ENCODE data around the gene TRUB1. TPM values are rescaled to one million over a fixed set of nuclear protein-coding genes. Genes with fewer than 3 reads are reported as not detected.

Gene TRUB1
- total RNA-seq, 1 experiment from 2014 or later = 11.5 TPM

- no peaks in the 10 kb centered on the region for H3K79me2 ChIP-seq (ENCODE audit: low read depth)
- H3K9me2 ChIP-seq (ENCODE audit: insufficient read depth) = no peaks in the 10 kb centered on the region
- H2AFZ ChIP-seq = no peak overlapping the region
- intact Hi-C loops (cut with micrococcal nuclease; ENCODE audit: unreplicated experiment) = no loop called here
- no peaks in the 10 kb centered on the region for H3F3A ChIP-seq (ENCODE audit: insufficient read depth, low read depth)
- H3K4me2 ChIP-seq = no peak overlapping the region
- ChIA-PET CTCF (no interaction called here), POLR2A (ENCODE audit: unreplicated experiment) (no interaction called here)
- H3K27me3 ChIP-seq (ENCODE audit: insufficient read depth, low read depth) = no peaks in the 10 kb centered on the region
- no peaks in the 10 kb centered on the region for H3K36me3 ChIP-seq (ENCODE audit: low read depth)
- no peaks in the 10 kb centered on the region for H3K9me3 ChIP-seq (ENCODE audit: insufficient read depth, low read depth)
- H4K20me1 ChIP-seq (ENCODE audit: insufficient read depth) = no peaks in the 10 kb centered on the region
- TF ChIP-seq EZH2 (IDR thresholded peaks at IDR 0.05; ENCODE audit: low read depth) = no peak
- TF ChIP-seq CTCF (conservative IDR thresholded peaks at IDR 0.05) = no peak
- no peak for DNase-seq
- H3K4me3 ChIP-seq = no peak overlapping the region
- no peak overlapping the region for H3K27ac ChIP-seq
- BruUV-seq (replicated peaks) = no TSS peak
- H3K4me1 ChIP-seq (replicated peaks; ENCODE audit: insufficient read depth) = no peaks in the 10 kb centered on the region
These were observed 6.8 kb upstream of the TRUB1 start for GRCh38 chr10:114931072-114931679.

- Histone ChIP-seq H3K9me2 (ENCODE audit: insufficient read depth) (no peaks in the 10 kb centered on the region), H3K27me3 (ENCODE audit: insufficient read depth, low read depth) (no peaks in the 10 kb centered on the region), H3K79me2 (ENCODE audit: low read depth) (no peaks in the 10 kb centered on the region), H4K20me1 (ENCODE audit: insufficient read depth) (no peaks in the 10 kb centered on the region), H3K4me1 (replicated peaks; ENCODE audit: insufficient read depth) (no peaks in the 10 kb centered on the region), H3K4me3 (no peak overlapping the region), H3K9me3 (ENCODE audit: insufficient read depth, low read depth) (no peaks in the 10 kb centered on the region), H3K27ac (no peak overlapping the region), H3K4me2 (no peak overlapping the region), H3K36me3 (ENCODE audit: low read depth) (no peaks in the 10 kb centered on the region), H3F3A (ENCODE audit: insufficient read depth, low read depth) (no peaks in the 10 kb centered on the region), H2AFZ (no peak overlapping the region)
- BruUV-seq (replicated peaks) = no TSS peak
- intact Hi-C loops (cut with micrococcal nuclease; ENCODE audit: unreplicated experiment) = no loop called here
- ChIA-PET CTCF (no interaction called here), POLR2A (ENCODE audit: unreplicated experiment) (no interaction called here)
- no peak for DNase-seq
- TF ChIP-seq CTCF (conservative IDR thresholded peaks at IDR 0.05) (no peak), EZH2 (IDR thresholded peaks at IDR 0.05; ENCODE audit: low read depth) (no peak)
These were observed 5.8 kb upstream of the TRUB1 start for GRCh38 chr10:114932225-114932624.

GRCh38 chr10:114932945-114933344 is 5.0 kb upstream of the TRUB1 start:
- H2AFZ ChIP-seq = no peak overlapping the region
- H3K27ac ChIP-seq = no peak overlapping the region
- no peaks in the 10 kb centered on the region for H3K36me3 ChIP-seq (ENCODE audit: low read depth)
- ChIA-PET POLR2A (ENCODE audit: unreplicated experiment) (no interaction called here), CTCF (no interaction called here)
- H3K4me1 ChIP-seq (replicated peaks; ENCODE audit: insufficient read depth) = no peaks in the 10 kb centered on the region
- H3F3A ChIP-seq (ENCODE audit: insufficient read depth, low read depth) = no peaks in the 10 kb centered on the region
- H3K27me3 ChIP-seq (ENCODE audit: insufficient read depth, low read depth) = no peaks in the 10 kb centered on the region
- no peak overlapping the region for H3K4me3 ChIP-seq
- H3K79me2 ChIP-seq (ENCODE audit: low read depth) = no peaks in the 10 kb centered on the region
- H3K4me2 ChIP-seq = no peak overlapping the region
- intact Hi-C loops (cut with micrococcal nuclease; ENCODE audit: unreplicated experiment) = no loop called here
- BruUV-seq (replicated peaks) = no TSS peak
- no peaks in the 10 kb centered on the region for H4K20me1 ChIP-seq (ENCODE audit: insufficient read depth)
- H3K9me2 ChIP-seq (ENCODE audit: insufficient read depth) = no peaks in the 10 kb centered on the region
- no peaks in the 10 kb centered on the region for H3K9me3 ChIP-seq (ENCODE audit: insufficient read depth, low read depth)
- TF ChIP-seq CTCF (conservative IDR thresholded peaks at IDR 0.05) (no peak), EZH2 (IDR thresholded peaks at IDR 0.05; ENCODE audit: low read depth) (no peak)
- no peak for DNase-seq

All from PC-9 (cell line).